ENCODE results near the gene MATR3. TPM values are rescaled to one million over a fixed set of nuclear protein-coding genes. Genes with fewer than 3 reads are reported as not detected.
A peak's percentile ranks its signal among the peaks of the same experiment; 100 is the strongest.
"Not testable (repeated sequence)": the region's sequence is repeated elsewhere in the genome, so short reads cannot be mapped to it uniquely, and the experiment has no call there.

MATR3 gene
- total RNA-seq, 1 experiment from 2014 or later, result 194 TPM

DNA sequence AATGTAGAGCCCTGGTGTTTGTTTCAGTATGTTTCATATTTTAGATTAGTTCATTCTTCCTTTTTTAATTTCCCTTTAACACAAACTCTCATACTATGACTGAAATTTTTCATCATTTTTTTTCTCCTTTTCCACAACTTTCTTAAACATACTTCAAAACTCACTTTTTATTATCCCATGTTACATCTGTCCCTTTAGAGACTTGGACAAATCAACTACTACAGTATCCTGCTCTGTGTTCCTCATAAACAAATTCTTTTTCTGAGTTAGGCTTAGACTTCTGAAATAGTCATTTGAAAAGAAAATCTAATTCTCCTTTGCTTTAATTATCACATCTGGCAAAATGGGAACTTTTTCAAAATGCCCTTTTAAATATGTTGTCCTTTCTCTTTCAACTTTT lies 15.3 kb downstream of the MATR3 start:
- TF ChIP-seq, protein P1, sequence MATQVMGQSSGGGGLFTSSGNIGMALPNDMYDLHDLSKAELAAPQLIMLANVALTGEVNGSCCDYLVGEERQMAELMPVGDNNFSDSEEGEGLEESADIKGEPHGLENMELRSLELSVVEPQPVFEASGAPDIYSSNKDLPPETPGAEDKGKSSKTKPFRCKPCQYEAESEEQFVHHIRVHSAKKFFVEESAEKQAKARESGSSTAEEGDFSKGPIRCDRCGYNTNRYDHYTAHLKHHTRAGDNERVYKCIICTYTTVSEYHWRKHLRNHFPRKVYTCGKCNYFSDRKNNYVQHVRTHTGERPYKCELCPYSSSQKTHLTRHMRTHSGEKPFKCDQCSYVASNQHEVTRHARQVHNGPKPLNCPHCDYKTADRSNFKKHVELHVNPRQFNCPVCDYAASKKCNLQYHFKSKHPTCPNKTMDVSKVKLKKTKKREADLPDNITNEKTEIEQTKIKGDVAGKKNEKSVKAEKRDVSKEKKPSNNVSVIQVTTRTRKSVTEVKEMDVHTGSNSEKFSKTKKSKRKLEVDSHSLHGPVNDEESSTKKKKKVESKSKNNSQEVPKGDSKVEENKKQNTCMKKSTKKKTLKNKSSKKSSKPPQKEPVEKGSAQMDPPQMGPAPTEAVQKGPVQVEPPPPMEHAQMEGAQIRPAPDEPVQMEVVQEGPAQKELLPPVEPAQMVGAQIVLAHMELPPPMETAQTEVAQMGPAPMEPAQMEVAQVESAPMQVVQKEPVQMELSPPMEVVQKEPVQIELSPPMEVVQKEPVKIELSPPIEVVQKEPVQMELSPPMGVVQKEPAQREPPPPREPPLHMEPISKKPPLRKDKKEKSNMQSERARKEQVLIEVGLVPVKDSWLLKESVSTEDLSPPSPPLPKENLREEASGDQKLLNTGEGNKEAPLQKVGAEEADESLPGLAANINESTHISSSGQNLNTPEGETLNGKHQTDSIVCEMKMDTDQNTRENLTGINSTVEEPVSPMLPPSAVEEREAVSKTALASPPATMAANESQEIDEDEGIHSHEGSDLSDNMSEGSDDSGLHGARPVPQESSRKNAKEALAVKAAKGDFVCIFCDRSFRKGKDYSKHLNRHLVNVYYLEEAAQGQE (IDR thresholded peaks at IDR 0.05; ENCODE audit: insufficient read depth in 1 of 2, low read depth in 2 of 2, low read length in 1 of 2), result no peak
- TF ChIP-seq POLR2AphosphoS5 (IDR thresholded peaks at IDR 0.05; ENCODE audit: low read depth, low read length) (no peak), TCF7L2 (IDR thresholded peaks at IDR 0.05; ENCODE audit: low read depth, low read length) (no peak), SIN3A (IDR thresholded peaks at IDR 0.05; ENCODE audit: borderline replicate concordance, insufficient read depth, low read depth, low read length) (no peak)
- TF ChIP-seq, protein P2, sequence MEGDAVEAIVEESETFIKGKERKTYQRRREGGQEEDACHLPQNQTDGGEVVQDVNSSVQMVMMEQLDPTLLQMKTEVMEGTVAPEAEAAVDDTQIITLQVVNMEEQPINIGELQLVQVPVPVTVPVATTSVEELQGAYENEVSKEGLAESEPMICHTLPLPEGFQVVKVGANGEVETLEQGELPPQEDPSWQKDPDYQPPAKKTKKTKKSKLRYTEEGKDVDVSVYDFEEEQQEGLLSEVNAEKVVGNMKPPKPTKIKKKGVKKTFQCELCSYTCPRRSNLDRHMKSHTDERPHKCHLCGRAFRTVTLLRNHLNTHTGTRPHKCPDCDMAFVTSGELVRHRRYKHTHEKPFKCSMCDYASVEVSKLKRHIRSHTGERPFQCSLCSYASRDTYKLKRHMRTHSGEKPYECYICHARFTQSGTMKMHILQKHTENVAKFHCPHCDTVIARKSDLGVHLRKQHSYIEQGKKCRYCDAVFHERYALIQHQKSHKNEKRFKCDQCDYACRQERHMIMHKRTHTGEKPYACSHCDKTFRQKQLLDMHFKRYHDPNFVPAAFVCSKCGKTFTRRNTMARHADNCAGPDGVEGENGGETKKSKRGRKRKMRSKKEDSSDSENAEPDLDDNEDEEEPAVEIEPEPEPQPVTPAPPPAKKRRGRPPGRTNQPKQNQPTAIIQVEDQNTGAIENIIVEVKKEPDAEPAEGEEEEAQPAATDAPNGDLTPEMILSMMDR (IDR thresholded peaks at IDR 0.05), result no peak
- POLR2A ChIA-PET, result no interaction called here
- Histone ChIP-seq H3K27me3 (ENCODE audit: control insufficient read depth, insufficient read depth, low read length) (no peaks in the 10 kb centered on the region), H3K4me3 (ENCODE audit: low read depth in 2 of 2, low read length in 2 of 2) (no peak overlapping the region), H3K27ac (ENCODE audit: low read length) (no peak overlapping the region), H3K4me1 (ENCODE audit: control insufficient read depth, insufficient read depth, low read length) (peaks cover 63% of the 10 kb centered on the region), H3K36me3 (ENCODE audit: control insufficient read depth, insufficient read depth, low read length) (peaks cover 8% of the 10 kb centered on the region; the same call in 1 of the 2 replicates), H3K9me3 (ENCODE audit: control insufficient read depth, insufficient read depth, low read depth, low read length) (no peaks in the 10 kb centered on the region)
- in situ Hi-C loops (cut with HindIII; ENCODE audit: low pct_unique_long_range_greater_than_20kb, low sequenced_read_pairs) (no loop called here), intact Hi-C loops (cut with micrococcal nuclease; ENCODE audit: unreplicated experiment) (no loop called here)
- CTCF ChIA-PET, result no interaction called here
- ATAC-seq (no peak), DNase-seq (ENCODE audit: low read depth, low spot score) (no peak)
- no TSS peak for BruUV-seq (replicated peaks)

DNA sequence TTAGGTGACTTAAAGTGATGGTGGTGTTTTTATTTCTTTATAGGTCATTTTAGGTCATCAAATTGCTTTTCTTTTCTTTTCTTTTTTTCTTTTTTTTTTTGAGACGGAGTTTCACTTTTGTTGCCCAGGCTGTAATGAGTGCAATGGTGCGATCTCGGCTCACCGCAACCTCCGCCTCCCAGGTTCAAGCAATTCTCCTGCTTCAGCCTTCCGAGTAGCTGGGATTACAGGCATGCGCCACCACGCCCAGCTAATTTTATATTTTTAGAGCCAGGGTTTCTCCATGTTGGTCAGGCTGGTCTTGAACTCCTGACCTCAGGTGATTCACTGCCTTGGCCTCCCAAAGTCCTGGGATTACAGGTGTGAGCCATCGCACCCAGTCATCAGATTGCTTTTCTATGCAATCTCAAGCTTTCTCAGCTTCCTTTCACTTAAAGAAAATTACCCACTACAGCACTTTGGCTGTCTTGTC lies 17.2 kb downstream of the MATR3 start:
- H3K27me3 ChIP-seq (ENCODE audit: control insufficient read depth, insufficient read depth, low read length); CTCF ChIA-PET; BruUV-seq (replicated peaks); H3K4me3 ChIP-seq (ENCODE audit: low read depth in 2 of 2, low read length in 2 of 2); intact Hi-C loops (cut with micrococcal nuclease; ENCODE audit: unreplicated experiment); H3K9me3 ChIP-seq (ENCODE audit: control insufficient read depth, insufficient read depth, low read depth, low read length); in situ Hi-C loops (cut with HindIII; ENCODE audit: low pct_unique_long_range_greater_than_20kb, low sequenced_read_pairs); POLR2A ChIA-PET: not testable (repeated sequence)
- peak overlapping the region; percentile 36 for H3K27ac ChIP-seq (ENCODE audit: low read length)
- peaks cover 51% of the 10 kb centered on the region for H3K4me1 ChIP-seq (ENCODE audit: control insufficient read depth, insufficient read depth, low read length)
- ATAC-seq (peak; percentile 65; the same call in 1 of the 2 replicates), DNase-seq (ENCODE audit: low read depth, low spot score) (peak; percentile 55)
- H3K36me3 ChIP-seq (ENCODE audit: control insufficient read depth, insufficient read depth, low read length), result peaks cover 20% of the 10 kb centered on the region

DNA sequence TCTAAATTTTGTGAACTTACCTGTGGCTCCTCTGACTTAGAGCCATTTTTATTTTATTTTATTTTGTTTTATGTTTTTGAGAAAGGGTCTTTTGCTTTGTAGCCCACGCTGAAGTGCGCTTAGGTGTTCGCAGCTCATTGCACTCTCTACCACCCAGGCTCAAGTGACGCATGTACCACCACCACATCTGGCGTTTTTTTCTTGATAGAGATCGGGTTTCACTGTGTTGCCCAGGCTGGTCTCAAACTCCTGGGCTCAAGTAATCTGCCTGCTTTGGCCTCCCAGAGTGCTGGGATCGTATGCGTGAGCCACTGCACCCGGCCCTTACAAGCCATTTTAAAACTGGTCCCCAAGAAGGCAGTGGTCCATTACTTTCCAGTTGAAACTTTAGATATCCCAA lies 18.5 kb downstream of the MATR3 start:
- H3K36me3 ChIP-seq (ENCODE audit: control insufficient read depth, insufficient read depth, low read length), result peaks cover 24% of the 10 kb centered on the region
- no peak for TF ChIP-seq TCF7L2 (IDR thresholded peaks at IDR 0.05; ENCODE audit: low read depth, low read length)
- TF ChIP-seq POLR2AphosphoS5 (IDR thresholded peaks at IDR 0.05; ENCODE audit: low read depth, low read length), result no peak
- TF ChIP-seq, protein P1 (IDR thresholded peaks at IDR 0.05; ENCODE audit: insufficient read depth in 1 of 2, low read depth in 2 of 2, low read length in 1 of 2), result no peak
- TF ChIP-seq, protein P2 (IDR thresholded peaks at IDR 0.05), result no peak
- no peak for TF ChIP-seq SIN3A (IDR thresholded peaks at IDR 0.05; ENCODE audit: borderline replicate concordance, insufficient read depth, low read depth, low read length)
- no TSS peak for BruUV-seq (replicated peaks)
- CTCF ChIA-PET, result no interaction called here
- H3K9me3 ChIP-seq (ENCODE audit: control insufficient read depth, insufficient read depth, low read depth, low read length), result no peaks in the 10 kb centered on the region
- no peak for DNase-seq (ENCODE audit: low read depth, low spot score)
- H3K4me3 ChIP-seq (ENCODE audit: low read depth in 2 of 2, low read length in 2 of 2), result no peak overlapping the region
- intact Hi-C loops (cut with micrococcal nuclease; ENCODE audit: unreplicated experiment), result no loop called here
- H3K27ac ChIP-seq (ENCODE audit: low read length), result no peak overlapping the region
- H3K4me1 ChIP-seq (ENCODE audit: control insufficient read depth, insufficient read depth, low read length), result peaks cover 47% of the 10 kb centered on the region
- no peaks in the 10 kb centered on the region for H3K27me3 ChIP-seq (ENCODE audit: control insufficient read depth, insufficient read depth, low read length)
- POLR2A ChIA-PET, result no interaction called here
- ATAC-seq, result no peak
- in situ Hi-C loops (cut with HindIII; ENCODE audit: low pct_unique_long_range_greater_than_20kb, low sequenced_read_pairs), result no loop called here

Data from Panc1 (cell line).